H9 (cell line): ENCODE results near the gene TBC1D30. TPM values are rescaled to one million over a fixed set of nuclear protein-coding genes. Genes with fewer than 3 reads are reported as not detected.

Source experiments
- DNase-seq: peaks from one replicate; pipeline ENCODE4 v3.0.0-alpha.2; 2017
- H2AFZ ChIP-seq: one replicate; pipeline ENCODE4 v1.6.1; 2013; ENCODE audit warnings: mild to moderate bottlenecking, low read length, control low read depth, moderate library complexity
- H2AK5ac ChIP-seq: 2 replicates; pipeline ENCODE4 v1.6.1; 2013; ENCODE audit warnings: low read length, control low read depth, mixed read lengths; ENCODE audit not compliant: insufficient read length
- H2BK120ac ChIP-seq: one replicate; pipeline ENCODE4 v1.6.1; 2013; ENCODE audit warnings: low read depth, mild to moderate bottlenecking, low read length, control low read depth, inconsistent platforms; ENCODE audit not compliant: poor library complexity, severe bottlenecking
- H2BK12ac ChIP-seq: 2 replicates; pipeline ENCODE4 v1.6.1; 2013; ENCODE audit warnings: low read length, control low read depth, mixed read lengths, low read depth; ENCODE audit not compliant: insufficient read length
- H2BK15ac ChIP-seq: 2 replicates; pipeline ENCODE4 v1.6.1; 2013; ENCODE audit warnings: low read depth, low read length, control low read depth
- H2BK20ac ChIP-seq: one replicate; pipeline ENCODE4 v1.6.1; 2013; ENCODE audit warnings: low read depth, mild to moderate bottlenecking, low read length, control low read depth, inconsistent platforms; ENCODE audit not compliant: poor library complexity, severe bottlenecking
- H2BK5ac ChIP-seq: 2 replicates; pipeline ENCODE4 v1.6.1; 2013; ENCODE audit warnings: low read length, control low read depth, mixed read lengths; ENCODE audit not compliant: insufficient read length
- H3K14ac ChIP-seq: 2 replicates; pipeline ENCODE4 v1.6.1; 2013; ENCODE audit warnings: low read length, control low read depth; ENCODE audit not compliant: insufficient read depth
- H3K18ac ChIP-seq: 2 replicates; pipeline ENCODE4 v1.6.1; 2013; ENCODE audit warnings: low read depth, mild to moderate bottlenecking, mixed read lengths, low read length, control low read depth; ENCODE audit not compliant: insufficient read length
- H3K23ac ChIP-seq: 2 replicates; pipeline ENCODE4 v1.6.1; 2013; ENCODE audit warnings: low read length, control low read depth, mixed read lengths, low read depth; ENCODE audit not compliant: insufficient read length
- H3K23me2 ChIP-seq: 2 replicates; pipeline ENCODE4 v1.6.1; 2013; ENCODE audit warnings: low read depth, mild to moderate bottlenecking, mixed read lengths, low read length, control low read depth; ENCODE audit not compliant: insufficient read length, poor library complexity, severe bottlenecking
- H3K27ac ChIP-seq: 2 replicates; pipeline ENCODE4 v1.5.1; 2013; ENCODE audit warnings: low read length, control low read depth, mixed read lengths, low read depth; ENCODE audit not compliant: insufficient read length
- H3K27me3 ChIP-seq: 2 replicates; pipeline ENCODE4 v1.6.1; 2013; ENCODE audit warnings: low read length, control low read depth, inconsistent platforms; ENCODE audit not compliant: insufficient read depth
- H3K4ac ChIP-seq: 2 replicates; pipeline ENCODE4 v1.6.1; 2013; ENCODE audit warnings: low read depth, mild to moderate bottlenecking, control low read depth, inconsistent platforms, low read length, moderate library complexity
- H3K4me1 ChIP-seq: 2 replicates; pipeline ENCODE4 v1.6.1; 2013; ENCODE audit warnings: low read length, control low read depth, inconsistent platforms; ENCODE audit not compliant: insufficient read depth
- H3K4me2 ChIP-seq: 2 replicates; pipeline ENCODE4 v1.6.1; 2013; ENCODE audit warnings: low read length, control low read depth, mixed read lengths; ENCODE audit not compliant: insufficient read length, insufficient read depth
- H3K56ac ChIP-seq: 2 replicates; pipeline ENCODE4 v1.6.1; 2013; ENCODE audit warnings: low read depth, mild to moderate bottlenecking, mixed read lengths, low read length, control low read depth; ENCODE audit not compliant: insufficient read length
- H3K79me1 ChIP-seq: 2 replicates; pipeline ENCODE4 v1.6.1; 2013; ENCODE audit warnings: low read depth, mild to moderate bottlenecking, moderate library complexity, low read length, control low read depth, inconsistent platforms; ENCODE audit not compliant: insufficient read depth, poor library complexity, severe bottlenecking
- H3K79me2 ChIP-seq: 2 replicates; pipeline ENCODE4 v1.6.1; 2013; ENCODE audit warnings: low read length, control low read depth, inconsistent platforms; ENCODE audit not compliant: insufficient read depth
- H3K9ac ChIP-seq: 2 replicates; pipeline ENCODE4 v1.6.1; 2013; ENCODE audit warnings: low read length, control low read depth, mixed read lengths; ENCODE audit not compliant: insufficient read length; ENCODE audit errors: extremely low read depth
- H3K9me3 ChIP-seq: one replicate; pipeline ENCODE4 v1.6.1; 2013; ENCODE audit warnings: low read depth, low read length, inconsistent platforms; ENCODE audit not compliant: control insufficient read depth
- H3T11ph ChIP-seq: one replicate; pipeline ENCODE4 v1.6.1; 2013; ENCODE audit warnings: mild to moderate bottlenecking, low read length, control low read depth, inconsistent platforms
- H4K20me1 ChIP-seq: one replicate; pipeline ENCODE4 v1.6.1; 2013; ENCODE audit not compliant: control insufficient read depth, insufficient read length, insufficient read depth
- H4K5ac ChIP-seq: 2 replicates; pipeline ENCODE4 v1.6.1; 2013; ENCODE audit warnings: low read depth, mild to moderate bottlenecking, mixed read lengths, low read length, control low read depth; ENCODE audit not compliant: insufficient read length
- H4K8ac ChIP-seq: replicated peaks from 2 replicates; pipeline ENCODE4 v1.6.1; 2013; ENCODE audit warnings: low read length, control low read depth, mixed read lengths, low read depth; ENCODE audit not compliant: insufficient read length
- H4K91ac ChIP-seq: 2 replicates; pipeline ENCODE4 v1.6.1; 2013; ENCODE audit warnings: low read depth, mild to moderate bottlenecking, moderate library complexity, mixed read lengths, low read length, control low read depth; ENCODE audit not compliant: insufficient read length
- H3K27ac Mint-ChIP-seq, 3 experiments: 2 replicates in 2 of 3; 3 replicates in 1 of 3; pipeline ENCODE4 v1.8.0; 2020 to 2021; ENCODE audit warnings: mixed read lengths in 3 of 3, mild to moderate bottlenecking in 1 of 3, moderate library complexity in 1 of 3
- H3K27me3 Mint-ChIP-seq: 2 replicates; pipeline ENCODE4 v1.8.0; 2021; ENCODE audit warnings: low read depth, mild to moderate bottlenecking, moderate library complexity, mixed read lengths
- H3K36me3 Mint-ChIP-seq, 3 experiments: 2 replicates in 2 of 3; 3 replicates in 1 of 3; pipeline ENCODE4 v1.8.0; 2020 to 2021; ENCODE audit warnings: low read depth in 3 of 3, mixed read lengths in 3 of 3; ENCODE audit not compliant: insufficient read depth in 1 of 3
- H3K4me1 Mint-ChIP-seq, 2 experiments: 2 replicates each; pipeline ENCODE4 v1.8.0; 2020; ENCODE audit warnings: mixed read lengths in 2 of 2
- H3K4me3 Mint-ChIP-seq, 2 experiments: 2 replicates in 1 of 2; 3 replicates in 1 of 2; pipeline ENCODE4 v1.8.0; 2020 to 2021; ENCODE audit warnings: mild to moderate bottlenecking in 2 of 2, mixed read lengths in 2 of 2, moderate library complexity in 1 of 2
- H3K9me3 Mint-ChIP-seq, 2 experiments: 2 replicates in 1 of 2; 3 replicates in 1 of 2; pipeline ENCODE4 v1.8.0; 2020; ENCODE audit warnings: mild to moderate bottlenecking in 2 of 2, mixed read lengths in 2 of 2, moderate library complexity in 1 of 2
- CTCF ChIP-seq: fragments of 200-600 bp; sonication (generic); conservative IDR thresholded peaks from 3 replicates; pipeline ENCODE4 v1.8.0; 2021; ENCODE audit warnings: antibody characterized with exemption, mild to moderate bottlenecking
- WGBS: extraction: QIAGEN DNeasy Blood & Tissue Kit; methylation state at CpG from one replicate; pipeline ENCODE4 v1.1.7; 2013; ENCODE audit warnings: missing lambda C conversion rate, low lambda C conversion rate, mixed read lengths; ENCODE audit not compliant: insufficient read length; ENCODE audit errors: extremely low coverage; 5-methylcytosine and 5-hydroxymethylcytosine counted together
- total RNA-seq: library from RNA; stranded (reverse); gene quantifications from 2 replicates; pipeline ENCODE4 v1.2.1, GENCODE V29; 2021

Gene TBC1D30
- total RNA-seq, 1 experiment from 2014 or later: 1.6 TPM

- Histone ChIP-seq H3K23me2 (no peaks in the 10 kb centered on the region), H3K9me3 (no peaks in the 10 kb centered on the region), H3K9ac (no peak overlapping the region), H2BK120ac (no peak overlapping the region), H3K27me3 (no peaks in the 10 kb centered on the region), H2AFZ (no peak overlapping the region), H3K27ac (no peak overlapping the region), H3K4me2 (no peak overlapping the region), H2BK15ac (no peak overlapping the region), H3K18ac (no peak overlapping the region), H3K14ac (no peak overlapping the region), H4K8ac (no peak overlapping the region), H4K20me1 (no peaks in the 10 kb centered on the region), H2AK5ac (no peak overlapping the region), H4K91ac (no peak overlapping the region), H2BK5ac (no peak overlapping the region), H3K79me1 (no peaks in the 10 kb centered on the region), H3K4ac (no peak overlapping the region), H3K23ac (no peak overlapping the region), H3T11ph (no peak overlapping the region), H3K56ac (no peak overlapping the region), H2BK20ac (no peak overlapping the region), H2BK12ac (no peak overlapping the region), H4K5ac (no peak overlapping the region), H3K4me1 (no peaks in the 10 kb centered on the region), H3K79me2 (no peaks in the 10 kb centered on the region; the same call in 1 of the 2 replicates)
- H3K9me3 Mint-ChIP-seq: no peaks in the 10 kb centered on the region; a peak in 1 of 5 replicates
- no peak overlapping the region for H3K27ac Mint-ChIP-seq
- no CpG with 5 or more reads among the region's 4 CpGs for WGBS
- no peak for TF ChIP-seq CTCF
- DNase-seq: no peak
- H3K4me3 Mint-ChIP-seq: no peak overlapping the region
- H3K36me3 Mint-ChIP-seq: no peaks in the 10 kb centered on the region
- H3K4me1 Mint-ChIP-seq: no peaks in the 10 kb centered on the region
- peaks cover 1% of the 10 kb centered on the region; the same call in 1 of the 2 replicates for H3K27me3 Mint-ChIP-seq
Observed at GRCh38 chr12:64900540-64900939, 76.1 kb downstream of the TBC1D30 start.
